Activated CD4-positive, alpha-beta T cell treated with anti-CD3 and anti-CD28 coated beads, Interleukin-2, Interleukin-4, amounts not matched to agents 100 ng/mL and 50 ng/mL, durations not matched to agents 16 hours and 8 hours (primary cell): ENCODE results near the gene NCBP3.
"Not testable (repeated sequence)": the region's sequence is repeated elsewhere in the genome, so short reads cannot be mapped to it uniquely, and the experiment has no call there.

Source experiments
- DNase-seq: peaks from one replicate; pipeline ENCODE4 v3.0.0-alpha.2; 2020; ENCODE audit warnings: low spot score

The NCBP3 gene

DNA sequence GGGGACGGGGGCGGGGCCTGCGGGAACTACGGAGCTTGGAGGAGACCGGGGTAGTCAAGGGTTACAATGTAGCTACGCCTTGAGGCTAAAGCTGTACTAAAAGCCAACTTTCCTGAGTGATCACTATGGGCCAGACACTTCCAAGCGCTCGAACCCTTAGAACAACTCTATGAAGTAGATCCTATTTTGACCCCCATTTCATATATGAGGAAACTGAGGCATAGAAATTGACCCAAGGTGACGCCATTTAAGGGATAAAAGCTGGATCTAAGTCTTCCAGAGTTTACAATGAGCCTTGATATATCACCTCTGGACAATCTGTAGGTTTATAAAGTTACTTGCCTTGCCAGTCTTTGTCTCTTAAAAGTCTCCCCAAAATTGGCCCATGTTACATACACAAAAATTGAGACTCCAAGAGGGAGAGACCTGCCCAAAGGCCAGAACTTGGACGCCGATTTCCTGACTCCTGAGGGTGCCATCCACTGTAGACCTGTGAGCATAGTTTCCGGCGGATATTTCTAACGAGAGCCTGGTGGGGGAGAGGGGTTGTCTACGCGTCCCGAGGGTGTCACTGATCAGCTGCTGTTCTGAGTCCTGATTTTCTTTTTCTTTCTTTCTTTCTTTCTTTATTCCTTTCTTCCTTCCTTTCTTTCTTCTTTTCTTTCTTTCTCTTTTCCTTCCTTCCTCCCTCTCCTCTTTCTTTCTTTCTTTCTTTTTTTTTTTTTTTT, 555 bp upstream of the NCBP3 start:
- no peak for DNase-seq

- peak; percentile 47 for DNase-seq
These were observed 790 bp downstream of the NCBP3 start for GRCh38 chr17:3845291-3845620.

- DNase-seq = not testable (repeated sequence)
These were observed 1.5 kb downstream of the NCBP3 start for GRCh38 chr17:3844556-3844955.

DNA sequence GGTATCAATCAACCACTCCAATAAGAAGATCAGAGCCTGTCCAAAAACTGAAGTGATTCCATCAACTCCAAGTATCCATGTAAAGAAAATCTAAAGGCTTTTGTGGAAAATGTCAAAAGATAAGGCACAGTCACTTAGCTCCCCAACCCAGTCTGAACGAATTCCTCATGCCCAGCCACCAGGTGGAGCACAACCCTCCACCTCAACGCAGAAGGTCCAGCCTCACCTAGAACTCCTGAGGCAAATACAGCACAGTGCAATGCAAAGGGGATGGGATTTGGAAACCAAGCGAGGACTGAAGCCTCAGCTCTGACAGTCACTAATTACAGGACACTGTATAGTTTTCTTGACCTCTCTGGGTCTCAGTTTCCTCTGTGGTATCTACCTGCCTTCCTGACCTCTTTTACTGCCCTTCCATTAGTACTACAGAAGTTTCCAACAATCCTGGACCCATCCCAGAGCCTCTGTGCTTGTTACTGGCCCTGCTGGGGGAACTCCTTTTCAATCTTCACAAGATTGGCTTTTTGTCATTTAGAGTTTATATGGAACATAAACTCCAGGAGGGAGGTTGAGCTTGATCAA, 2.0 kb downstream of the NCBP3 start:
- DNase-seq = peak; percentile 61

- DNase-seq = no peak
These were observed 7.8 kb downstream of the NCBP3 start for GRCh38 chr17:3838206-3838605.

GRCh38 chr17:3836551-3836950, 9.5 kb downstream of the NCBP3 start:
- DNase-seq = no peak

GRCh38 chr17:3835410-3836229, 10.4 kb downstream of the NCBP3 start:
- no peak for DNase-seq

DNA sequence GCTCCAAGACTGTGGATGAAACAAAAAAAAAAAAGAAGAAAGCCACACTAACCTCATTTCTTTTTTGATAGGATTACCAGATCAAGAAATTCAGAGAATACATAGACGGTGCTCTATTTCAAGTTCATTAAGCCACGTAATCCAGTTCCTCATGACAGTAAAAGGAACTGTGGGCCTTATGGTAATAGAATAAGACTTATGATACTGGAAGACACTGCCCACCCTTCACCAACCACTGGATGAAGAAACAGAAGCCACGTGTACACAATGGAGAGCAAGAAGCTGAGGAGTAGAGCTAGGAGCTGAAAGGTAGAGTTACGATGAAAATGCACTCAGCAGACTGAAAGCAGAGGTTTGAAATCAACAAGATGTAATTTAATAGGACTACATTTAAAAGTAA, 11.2 kb downstream of the NCBP3 start:
- no peak for DNase-seq

DNA sequence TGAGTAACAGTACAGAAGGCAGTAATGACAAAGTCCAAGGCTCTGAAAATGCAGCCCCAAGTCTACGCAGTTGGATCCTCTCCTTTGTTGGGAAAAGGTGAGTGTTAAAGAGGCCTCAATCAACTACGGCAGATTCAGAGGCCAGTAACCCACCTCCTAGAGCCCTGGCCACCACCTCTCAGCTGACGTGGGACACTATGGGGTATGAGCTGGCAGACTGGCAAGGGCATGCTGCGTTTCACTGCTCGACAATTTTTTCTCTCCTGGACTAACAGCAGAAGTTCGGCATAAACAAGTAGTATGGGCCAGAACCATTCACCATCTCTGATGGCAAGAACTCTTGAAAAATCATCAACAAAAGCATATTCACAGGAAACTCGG, 17.2 kb downstream of the NCBP3 start:
- DNase-seq = no peak

- DNase-seq = no peak
These were observed 17.7 kb downstream of the NCBP3 start for GRCh38 chr17:3828151-3828851.

- peak; percentile 72 for DNase-seq
These were observed 18.8 kb downstream of the NCBP3 start for GRCh38 chr17:3827124-3827773.

DNA sequence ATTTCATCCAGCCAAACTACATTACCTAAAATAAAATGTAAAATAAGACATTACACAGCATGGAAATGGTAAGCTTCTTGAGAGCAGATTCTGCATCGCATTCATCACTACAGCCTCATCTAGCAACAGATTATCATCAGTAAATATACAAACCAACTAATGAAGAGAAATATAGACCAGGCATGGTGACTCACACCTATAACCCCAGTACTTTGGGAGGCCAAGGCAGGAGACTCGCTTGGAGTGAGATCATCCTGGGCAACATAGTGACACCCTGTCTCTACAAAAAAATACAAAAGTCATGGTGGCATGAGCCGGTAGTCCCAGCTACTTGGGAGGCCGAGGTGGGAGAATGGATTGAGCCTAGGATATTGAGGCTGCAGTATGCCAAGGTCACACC, 19.9 kb downstream of the NCBP3 start:
- DNase-seq = no peak

DNA sequence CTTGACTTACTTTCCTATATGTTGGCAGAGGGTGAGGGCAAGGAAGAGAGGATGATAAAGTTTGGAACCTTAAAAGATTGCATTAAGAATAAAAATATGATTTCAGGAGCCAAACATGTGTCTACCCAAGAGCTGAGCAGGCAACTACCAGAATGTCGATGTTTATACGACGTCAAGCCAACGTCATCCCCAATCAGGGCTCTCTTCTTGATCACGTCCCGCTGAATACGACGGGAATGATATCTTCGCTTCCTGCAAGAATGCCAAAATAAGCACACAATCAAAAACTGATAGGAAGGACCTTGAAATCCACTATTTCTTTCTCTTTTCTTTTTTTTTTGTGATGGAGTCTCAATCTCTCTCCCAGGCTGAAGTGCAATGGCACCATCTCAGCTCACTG, 24.9 kb downstream of the NCBP3 start:
- DNase-seq = no peak

DNA sequence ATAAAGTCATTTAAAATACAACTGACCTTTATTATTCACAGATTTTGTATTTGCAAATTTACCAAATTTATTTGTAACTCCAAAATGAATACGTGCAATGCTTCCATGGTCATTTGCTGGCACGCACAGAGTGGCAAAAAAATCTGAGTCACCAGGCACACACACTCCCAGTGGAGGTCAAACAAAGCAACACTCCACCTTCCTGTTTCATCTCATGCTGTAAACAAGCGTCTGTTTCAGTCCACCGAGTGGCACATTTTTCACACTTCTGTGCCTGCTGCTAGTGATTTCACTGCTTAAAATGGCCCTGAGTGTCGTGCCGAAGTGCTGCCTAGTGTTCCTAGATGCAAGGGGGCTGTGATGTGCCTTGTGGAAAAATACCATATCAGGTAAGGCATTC, 27.3 kb downstream of the NCBP3 start:
- DNase-seq = no peak

DNA sequence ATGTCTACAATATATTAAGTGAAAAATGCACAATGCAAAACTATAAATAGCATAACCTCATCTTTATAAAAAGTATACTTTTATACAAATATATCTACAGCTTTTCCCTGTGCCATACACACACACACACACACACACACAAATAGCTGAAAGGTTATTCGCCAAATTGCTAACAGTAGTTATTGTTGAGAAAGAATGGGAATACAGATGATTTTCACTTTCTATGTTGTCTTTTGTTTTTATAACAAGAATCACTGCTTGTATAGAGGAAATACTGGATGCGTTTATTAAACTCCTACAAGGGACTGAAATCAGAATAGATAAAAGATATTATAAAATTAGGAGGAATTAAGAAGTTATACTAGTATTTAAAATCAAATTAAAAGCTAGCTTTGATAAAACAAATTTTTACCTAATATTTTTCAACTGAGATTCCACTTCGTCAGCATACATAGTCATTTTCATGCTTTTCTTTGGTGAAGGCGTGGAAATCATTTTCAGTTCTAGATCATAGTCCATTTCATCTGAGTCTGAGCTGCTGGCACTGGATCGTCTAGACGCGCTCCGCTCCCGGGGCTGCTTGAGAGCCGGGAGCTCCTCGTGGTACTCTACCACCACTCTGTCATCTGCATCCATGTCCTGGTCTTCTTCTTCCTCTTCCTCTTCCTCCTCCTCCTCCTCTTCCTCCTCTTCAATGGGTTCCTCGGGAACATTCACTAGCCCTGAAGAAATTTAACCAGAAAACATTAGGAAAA, 28.0 kb downstream of the NCBP3 start:
- DNase-seq = no peak

DNA sequence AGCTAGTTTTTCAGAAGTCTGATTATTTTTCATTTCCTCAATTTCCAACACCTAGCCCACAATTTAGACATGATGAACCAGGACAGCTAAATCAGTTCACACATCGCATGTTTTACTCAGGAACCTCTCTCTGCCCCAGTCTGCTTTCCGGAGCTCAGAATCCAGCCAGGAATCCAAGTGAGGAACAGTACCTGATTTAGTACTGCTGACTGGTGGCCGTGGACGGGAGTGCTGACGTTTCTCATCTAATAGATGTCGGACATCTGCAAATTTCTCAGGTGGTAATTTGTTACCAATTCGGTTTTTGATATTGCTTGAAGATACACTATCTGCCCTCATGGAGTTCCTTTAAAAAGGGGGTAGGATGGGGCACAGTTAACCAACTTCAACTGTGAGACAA, 30.1 kb downstream of the NCBP3 start:
- DNase-seq = no peak

DNA sequence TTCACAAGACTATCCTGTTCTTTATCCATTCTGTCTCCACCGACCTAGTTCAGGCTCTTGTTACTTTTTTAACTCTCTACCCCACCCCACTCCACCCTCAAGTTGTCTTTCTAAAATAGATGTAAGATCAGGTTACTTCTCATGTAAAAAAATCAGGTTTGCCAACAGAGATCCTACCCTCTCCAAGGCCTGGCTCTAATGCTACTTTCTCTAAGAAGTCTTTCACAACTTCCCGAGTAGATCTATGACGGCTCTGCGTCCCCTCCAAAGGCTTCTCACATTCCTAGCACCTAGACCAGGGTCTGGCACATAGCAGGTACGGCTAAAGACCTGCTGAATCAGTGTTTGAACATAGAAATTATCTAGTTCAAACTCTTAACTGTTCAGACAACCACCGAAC, 30.9 kb downstream of the NCBP3 start:
- no peak for DNase-seq

- no peak for DNase-seq
These were observed 31.7 kb downstream of the NCBP3 start for GRCh38 chr17:3814361-3814760.

GRCh38 chr17:3813171-3813570, 32.9 kb downstream of the NCBP3 start:
- DNase-seq = no peak

GRCh38 chr17:3812771-3813170, 33.3 kb downstream of the NCBP3 start:
- no peak for DNase-seq

DNA sequence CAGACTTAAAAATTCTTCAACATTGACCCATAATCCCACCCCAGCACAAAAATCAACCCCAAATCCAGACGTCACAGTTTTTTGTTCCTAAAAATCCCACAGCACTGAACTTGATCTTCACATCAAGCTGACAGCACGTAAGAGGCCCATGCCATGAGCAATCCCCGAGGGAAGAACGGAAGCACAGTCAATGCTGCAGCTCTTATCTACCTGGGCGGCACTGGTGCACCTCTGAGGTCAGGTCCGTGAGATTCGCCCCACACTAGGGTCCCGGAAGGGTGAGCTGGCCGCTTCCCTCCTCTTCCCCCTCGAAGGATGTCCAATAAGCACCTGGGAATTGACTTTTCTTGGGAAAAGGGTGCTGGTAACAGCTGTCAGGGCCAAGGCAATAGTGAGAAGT, 33.8 kb downstream of the NCBP3 start:
- no peak for DNase-seq

DNA sequence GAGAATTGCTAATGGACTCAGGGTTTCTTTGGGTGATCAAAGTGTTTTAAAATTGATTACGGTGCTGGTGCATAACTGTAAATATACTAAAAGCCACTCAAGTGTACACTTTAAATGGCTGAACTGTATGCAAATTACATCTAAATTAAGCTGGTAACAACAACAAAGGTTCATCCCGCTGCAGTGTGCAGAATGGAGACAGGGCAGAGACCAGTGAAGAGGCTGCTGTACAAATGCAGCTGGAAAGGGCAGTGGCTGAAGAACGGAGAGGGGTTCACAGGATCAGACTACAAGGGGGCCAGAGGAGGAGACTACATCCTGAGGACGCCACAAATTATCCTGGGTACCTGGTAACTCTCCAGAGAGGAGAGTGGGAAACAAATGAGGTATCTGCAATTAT, 36.0 kb downstream of the NCBP3 start:
- DNase-seq = no peak
